ENCODE measurements around the gene MAP3K7. TPM values are rescaled to one million over a fixed set of nuclear protein-coding genes. Genes with fewer than 3 reads are reported as not detected.

MAP3K7 gene
- total and polyA plus RNA-seq, 2 donors (not counting 3 experiments of a cell fraction or from before 2014, with no cell fraction given) = 15.3 to 25.6 TPM

- H3K9me3 ChIP-seq (replicated peaks; ENCODE audit: control insufficient read depth, insufficient read depth, low read length) = no peaks in the 10 kb centered on the region
- intact Hi-C loops (cut with micrococcal nuclease) = no loop called here
- H3K79me2 ChIP-seq (ENCODE audit: control insufficient read depth, insufficient read depth, low read length) = no peaks in the 10 kb centered on the region
- H3K4me3 ChIP-seq (replicated peaks in 1 of 3; ENCODE audit: insufficient read depth in 1 of 3, low read depth in 1 of 3, low read length in 3 of 3) = no peak overlapping the region
- FAIRE-seq = no peak
- POLR2A ChIA-PET = no interaction called here
- no peak overlapping the region for H3K27ac ChIP-seq (ENCODE audit: insufficient read depth, low read depth, low read length)
- CTCF ChIA-PET = interaction anchor here (1.3 kb wide), 1 partner anchor 17 kb away, joined by 3 read pairs; no protein-coding TSS in a partner anchor
- no peaks in the 10 kb centered on the region for H3K9me1 ChIP-seq (replicated peaks; ENCODE audit: control insufficient read depth, extremely low read depth, insufficient read depth, low read length)
- DNase-seq (ENCODE audit: low read depth, low spot score) = no peak
- peaks cover 0 to 3% of the 10 kb centered on the region in 2 experiments for H3K36me3 ChIP-seq (ENCODE audit: control insufficient read depth in 2 of 2, extremely low read depth in 1 of 2, insufficient read depth in 2 of 2, low read length in 2 of 2)
- BruUV-seq (replicated peaks) = no TSS peak
- H4K20me1 ChIP-seq (replicated peaks; ENCODE audit: control insufficient read depth, extremely low read depth, insufficient read depth, low read length) = no peaks in the 10 kb centered on the region
- no peak overlapping the region for H2AFZ ChIP-seq (ENCODE audit: low read depth, low read length)
- dilution Hi-C loops (cut with MboI; ENCODE audit: extremely low pct_ligation_motif_present, low sequenced_read_pairs) = no loop called here
- no peak for TF ChIP-seq GATA2 (IDR thresholded peaks at IDR 0.05; ENCODE audit: insufficient read depth, insufficient read length, low read depth, low read length)
- TF ChIP-seq CTCF (IDR thresholded peaks at IDR 0.05; ENCODE audit: extremely low read depth in 1 of 2, insufficient read depth in 1 of 2, low read depth in 1 of 2, low read length in 2 of 2) = no peak
- TF ChIP-seq FOS (IDR thresholded peaks at IDR 0.05; ENCODE audit: borderline replicate concordance, insufficient read depth, low read length) = no peak
- TF ChIP-seq EZH2 (IDR thresholded peaks at IDR 0.05; ENCODE audit: borderline replicate concordance, low read depth, low read length, severe bottlenecking) = no peak
- TF ChIP-seq MAX (IDR thresholded peaks at IDR 0.05; ENCODE audit: insufficient read depth, insufficient read length) = no peak
- TF ChIP-seq POLR2A (IDR thresholded peaks at IDR 0.05; ENCODE audit: low read depth, low read length) = no peak
- no peak for TF ChIP-seq MYC (IDR thresholded peaks at IDR 0.05; ENCODE audit: low read depth, low read length)
- TF ChIP-seq POLR2AphosphoS5 (IDR thresholded peaks at IDR 0.05; ENCODE audit: insufficient read depth, low read depth, low read length) = no peak
- TF ChIP-seq JUN (IDR thresholded peaks at IDR 0.05; ENCODE audit: borderline replicate concordance, insufficient read depth, insufficient read length, low read depth) = no peak
- no peak overlapping the region for H3K4me2 ChIP-seq (ENCODE audit: insufficient read depth, low read length)
- H3K4me1 ChIP-seq (ENCODE audit: control insufficient read depth, extremely low read depth, insufficient read depth, low read length) = no peaks in the 10 kb centered on the region
- no peaks in the 10 kb centered on the region for H3K27me3 ChIP-seq (ENCODE audit: control insufficient read depth in 2 of 2, insufficient read depth in 2 of 2, low read length in 2 of 2)
- no peak overlapping the region for H3K9ac ChIP-seq (replicated peaks; ENCODE audit: extremely low read depth, insufficient read depth, low read length)
These were observed 49.8 kb downstream of the MAP3K7 start for GRCh38 chr6:90537027-90537426.

All from endothelial cell of umbilical vein (primary cell).